WI38 (cell line): ENCODE results near the gene STK32A.
"Not testable (repeated sequence)": the region's sequence is repeated elsewhere in the genome, so short reads cannot be mapped to it uniquely, and the experiment has no call there.

Experiments
- H3K4me3 ChIP-seq: 2 replicates; pipeline ENCODE4 v1.5.1; 2011; ENCODE audit warnings: low read depth, mild to moderate bottlenecking, control low read depth, low read length
- TF ChIP-seq, protein P1 (sequence below): IDR thresholded peaks from 2 replicates; pipeline ENCODE4 v1.5.1; 2012; ENCODE audit warnings: low read depth, mild to moderate bottlenecking, control low read depth, low read length

STK32A gene

GRCh38 chr5:147226512-147226911, 8.3 kb upstream of the STK32A start:
- no peak overlapping the region for H3K4me3 ChIP-seq
- TF ChIP-seq, protein P1, sequence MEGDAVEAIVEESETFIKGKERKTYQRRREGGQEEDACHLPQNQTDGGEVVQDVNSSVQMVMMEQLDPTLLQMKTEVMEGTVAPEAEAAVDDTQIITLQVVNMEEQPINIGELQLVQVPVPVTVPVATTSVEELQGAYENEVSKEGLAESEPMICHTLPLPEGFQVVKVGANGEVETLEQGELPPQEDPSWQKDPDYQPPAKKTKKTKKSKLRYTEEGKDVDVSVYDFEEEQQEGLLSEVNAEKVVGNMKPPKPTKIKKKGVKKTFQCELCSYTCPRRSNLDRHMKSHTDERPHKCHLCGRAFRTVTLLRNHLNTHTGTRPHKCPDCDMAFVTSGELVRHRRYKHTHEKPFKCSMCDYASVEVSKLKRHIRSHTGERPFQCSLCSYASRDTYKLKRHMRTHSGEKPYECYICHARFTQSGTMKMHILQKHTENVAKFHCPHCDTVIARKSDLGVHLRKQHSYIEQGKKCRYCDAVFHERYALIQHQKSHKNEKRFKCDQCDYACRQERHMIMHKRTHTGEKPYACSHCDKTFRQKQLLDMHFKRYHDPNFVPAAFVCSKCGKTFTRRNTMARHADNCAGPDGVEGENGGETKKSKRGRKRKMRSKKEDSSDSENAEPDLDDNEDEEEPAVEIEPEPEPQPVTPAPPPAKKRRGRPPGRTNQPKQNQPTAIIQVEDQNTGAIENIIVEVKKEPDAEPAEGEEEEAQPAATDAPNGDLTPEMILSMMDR: no peak

GRCh38 chr5:147234239-147234824, 494 bp upstream of the STK32A start:
- TF ChIP-seq, protein P1: no peak
- peak overlapping the region; percentile 52 for H3K4me3 ChIP-seq

DNA sequence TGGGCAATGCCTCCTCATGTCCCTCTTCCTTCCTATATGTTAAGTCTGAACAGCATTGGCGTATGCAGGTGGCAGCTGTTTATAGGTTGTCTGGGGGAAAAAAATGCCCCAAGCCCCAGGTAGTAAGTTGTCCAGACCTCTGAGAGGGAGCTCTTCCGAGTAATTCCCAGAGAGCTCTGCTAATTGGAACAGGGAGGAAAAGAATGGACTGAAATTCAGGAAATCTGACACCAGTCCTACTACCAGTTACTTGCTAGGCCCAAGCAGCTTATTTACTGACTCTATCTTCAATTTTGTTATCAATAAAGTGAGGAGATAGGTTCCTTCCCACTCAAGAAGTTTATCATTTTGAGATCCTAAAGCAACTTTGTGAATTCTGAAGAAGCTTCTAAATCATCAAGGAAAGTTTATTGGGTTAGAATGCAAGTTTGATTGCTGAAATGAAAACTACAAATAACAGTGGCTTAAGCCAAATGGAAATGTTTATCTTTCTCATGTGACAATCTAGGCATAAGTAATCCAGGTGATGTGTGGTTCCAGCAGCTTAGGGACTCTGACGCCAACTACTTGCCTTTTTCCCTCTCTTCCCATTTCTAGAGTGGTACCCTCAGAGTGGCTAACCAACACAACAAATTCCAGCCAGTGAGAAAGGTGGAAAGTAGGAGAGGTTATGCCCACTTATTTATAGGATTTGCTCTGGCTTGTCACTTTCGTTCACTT, 5.6 kb downstream of the STK32A start:
- H3K4me3 ChIP-seq: no peak overlapping the region
- TF ChIP-seq, protein P1: no peak

DNA sequence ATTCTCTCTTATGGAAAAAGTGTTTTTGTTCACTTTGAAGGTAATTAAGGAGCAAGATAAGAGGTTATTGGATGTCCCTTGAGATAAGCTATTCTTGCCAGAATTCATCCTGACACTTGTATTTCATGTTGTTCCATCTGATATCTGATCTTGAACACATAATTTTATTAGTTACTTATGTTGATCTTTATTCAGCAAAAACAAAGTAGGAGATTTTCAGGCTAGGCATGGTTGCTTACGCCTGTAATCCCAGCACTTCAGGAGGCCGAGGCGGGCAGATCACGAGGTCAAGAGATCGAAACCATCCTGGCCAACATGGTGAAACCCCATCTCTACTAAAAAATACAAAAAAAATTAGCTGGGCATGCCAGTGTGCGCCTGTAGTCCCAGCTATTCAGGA, 8.4 kb downstream of the STK32A start:
- H3K4me3 ChIP-seq: not testable (repeated sequence)

- TF ChIP-seq, protein P1: no peak
- H3K4me3 ChIP-seq: no peak overlapping the region
These were observed 10.7 kb downstream of the STK32A start for GRCh38 chr5:147245381-147246165.

- TF ChIP-seq, protein P1: no peak
These were observed 13.7 kb downstream of the STK32A start for GRCh38 chr5:147248561-147248960.

GRCh38 chr5:147259837-147260236, 25.0 kb downstream of the STK32A start:
- TF ChIP-seq, protein P1: no peak
- H3K4me3 ChIP-seq: no peak overlapping the region

More at GRCh38 chr5:147248561-147248960, 13.7 kb downstream of the STK32A start:
- H3K4me3 ChIP-seq: no peak overlapping the region
